K562 (cell line): ENCODE results near the gene SNRPF. TPM values are rescaled to one million over a fixed set of nuclear protein-coding genes. Genes with fewer than 3 reads are reported as not detected.

Source experiments
- ATAC-seq: fragments of 200-7000 bp; cut with Tn5 transposase; 3 replicates; pipeline ENCODE4 v1.9.1; 2020; ENCODE audit warnings: moderate library complexity
- BruUV-seq: library from RNA; stranded (reverse); fragments of 400-500 nt; replicated peaks from 2 replicates; lab custom pipeline; 2021; lab: Mats Ljungman, UMichigan
- CTCF ChIA-PET: fragments of 300-600 bp; formaldehyde crosslinking; extraction: SDS; loops from one replicate; lab custom pipeline; 2021; ENCODE audit warnings: low intra/inter-chr PET ratio; lab: Yijun Ruan, JAX
- POLR2A ChIA-PET: fragments of 300-600, 350-650 bp; sonication (Branson Sonifier 250); formaldehyde crosslinking; extraction: SDS; loops from one replicate; lab custom pipeline; 2021; ENCODE audit warnings: antibody characterized with exemption, inconsistent platforms; lab: Yijun Ruan, JAX
- DNase-seq, 4 experiments: peaks; one replicate each; pipeline versions ENCODE4 v3.0.0 to v3.0.0-alpha.2; 2011 to 2018; ENCODE audit warnings: low spot score in 3 of 4, mixed read lengths in 3 of 4; ENCODE audit errors: extremely low read depth in 1 of 4
- FAIRE-seq: peaks from 2 replicates; lab custom pipeline; 2011; peaks lifted over from hg19 to GRCh38; lab: Jason Lieb, UNC
- H2AFZ ChIP-seq: 2 replicates; pipeline ENCODE4 v1.6.0; 2011; ENCODE audit warnings: low read depth, low read length, control low read depth, inconsistent platforms
- H3K27ac ChIP-seq: fragments of 200-600 bp; 3 replicates; pipeline ENCODE4 v1.8.0; 2011; ENCODE audit warnings: low read depth, mild to moderate bottlenecking, control low read depth, inconsistent platforms, low read length, moderate library complexity, mixed read lengths; ENCODE audit errors: extremely low read depth
- H3K27me3 ChIP-seq, 2 experiments: fragments of 300-600 bp in 1 of 2; 2 replicates in 1 of 2; 3 replicates in 1 of 2; pipeline versions ENCODE4 v1.6.0 to v1.8.0; 2011; ENCODE audit warnings: inconsistent platforms in 2 of 2, low read length in 2 of 2, mild to moderate bottlenecking in 1 of 2, mixed read lengths in 1 of 2, moderate library complexity in 1 of 2; ENCODE audit not compliant: control insufficient read depth in 2 of 2, insufficient read depth in 2 of 2
- H3K36me3 ChIP-seq: fragments of 300-600 bp; 3 replicates; pipeline ENCODE4 v1.8.0; 2011; ENCODE audit warnings: mild to moderate bottlenecking, low read length, inconsistent platforms; ENCODE audit not compliant: control insufficient read depth, insufficient read depth
- H3K4me1 ChIP-seq, 2 experiments: fragments of 200-600 bp in 1 of 2; replicated peaks in 1 of 2; 2 replicates in 1 of 2; 3 replicates in 1 of 2; pipeline versions ENCODE4 v1.5.1 to v1.8.0; 2011; ENCODE audit warnings: inconsistent platforms in 2 of 2, low read length in 2 of 2, mild to moderate bottlenecking in 1 of 2, mixed read lengths in 1 of 2, moderate library complexity in 1 of 2; ENCODE audit not compliant: control insufficient read depth in 2 of 2, insufficient read depth in 2 of 2
- H3K4me2 ChIP-seq: 2 replicates; pipeline ENCODE4 v1.6.1; 2011; ENCODE audit warnings: low read length, control low read depth, inconsistent platforms, mixed read lengths; ENCODE audit not compliant: insufficient read depth
- H3K4me3 ChIP-seq: fragments of 200-600 bp; sonication (generic), shearing (Covaris generic); 2 replicates; pipeline ENCODE4 v1.5.1; 2016; ENCODE audit warnings: control low read depth, inconsistent platforms
- H3K79me2 ChIP-seq: fragments of 200-600 bp; 3 replicates; pipeline ENCODE4 v1.8.0; 2011; ENCODE audit warnings: low read length, inconsistent platforms; ENCODE audit not compliant: control insufficient read depth, insufficient read depth
- H3K9ac ChIP-seq, 2 experiments: 2 replicates each; pipeline versions ENCODE4 v1.6.0 to v1.6.1; 2011; ENCODE audit warnings: low read depth in 2 of 2, low read length in 2 of 2, control low read depth in 1 of 2, inconsistent platforms in 1 of 2, mild to moderate bottlenecking in 1 of 2, mixed read lengths in 1 of 2; ENCODE audit not compliant: insufficient read depth in 1 of 2
- H3K9me1 ChIP-seq: one replicate; pipeline ENCODE4 v1.6.0; 2011; ENCODE audit warnings: inconsistent platforms, mild to moderate bottlenecking, low read length, moderate library complexity; ENCODE audit not compliant: control insufficient read depth, insufficient read depth
- H3K9me3 ChIP-seq: replicated peaks from 2 replicates; pipeline ENCODE4 v1.5.1; 2011; ENCODE audit warnings: low read depth, low read length, inconsistent platforms; ENCODE audit not compliant: control insufficient read depth, insufficient read depth
- H4K20me1 ChIP-seq: replicated peaks from 2 replicates; pipeline ENCODE4 v1.6.1; 2011; ENCODE audit warnings: low read length, inconsistent platforms, mixed read lengths; ENCODE audit not compliant: control insufficient read depth, insufficient read depth
- CBX3 ChIP-seq, 2 experiments: IDR thresholded peaks; 1 replicate in 1 of 2; 2 replicates in 1 of 2; pipeline ENCODE4 v1.6.1; 2012; ENCODE audit warnings: inconsistent platforms in 2 of 2, low read length in 2 of 2, borderline replicate concordance in 1 of 2, control low read depth in 1 of 2
- SPI1 ChIP-seq: IDR thresholded peaks from 2 replicates; pipeline ENCODE4 v1.6.1; 2011; ENCODE audit warnings: low read depth, low read length, control low read depth, borderline replicate concordance
- ZFP1 ChIP-seq: fragments of 450-650 bp; formaldehyde crosslinking; IDR thresholded peaks from 2 replicates; pipeline ENCODE4 v1.4.0; 2020; ENCODE audit warnings: mild to moderate bottlenecking, mixed read lengths
- WGBS: fragments of 100-300 bp; shearing (Covaris generic); methylation state at CpG from one replicate; pipeline ENCODE4 v1.1.6; 2016; ENCODE audit warnings: low coverage, mixed read lengths; ENCODE audit not compliant: insufficient coverage; ENCODE audit errors: missing lambda C conversion rate; 5-methylcytosine and 5-hydroxymethylcytosine counted together
- in situ Hi-C: fragments of 300-500 bp; cut with MboI; formaldehyde crosslinking; loops from 4 replicates; pipeline ENCODE4 v1.15.0; 2018; ENCODE audit warnings: inconsistent platforms, mixed read lengths
- intact Hi-C: fragments of 100-400 bp; cut with micrococcal nuclease; formaldehyde crosslinking; loops from 2 replicates; pipeline ENCODE4 v1.14.2; 2022
- polyA plus RNA-seq, 8 experiments: library from polyadenylated mRNA; depleted of rRNA in 4 of 8; stranded (reverse) in 5 of 8; unstranded in 3 of 8; fragments of >200 nt; fragmentation: Nextera tagmentation in 2 of 8; fragmentation: Illumina TruSeq in 1 of 8; extraction: Ambion mirVana in 2 of 8; extraction: Trizol in 1 of 8; gene quantifications; 2 replicates each; pipeline versions ENCODE4 v1.2.1 to v1.2.3, GENCODE V29; 2011 to 2014; ENCODE audit warnings: inconsistent platforms in 1 of 8, missing spikeins in 1 of 8
- total RNA-seq, 7 experiments: library from RNA; depleted of rRNA in 6 of 7; stranded (reverse); fragments of >200 nt in 6 of 7; fragmentation: Illumina TruSeq in 2 of 7; extraction: Trizol in 2 of 7; gene quantifications; 2 replicates each; pipeline versions ENCODE4 v1.2.1 to v1.2.3, GENCODE V29; 2011 to 2021; ENCODE audit warnings: low replicate concordance in 1 of 7
- TF ChIP-seq, protein P1 (sequence below): fragments of 250-450 bp; sonication (Bioruptor Pico); IDR thresholded peaks from 2 replicates; pipeline ENCODE4 v1.5.0; 2021; ENCODE audit warnings: mild to moderate bottlenecking, borderline replicate concordance

Gene SNRPF
- total and polyA plus RNA-seq, 9 of the 15 experiments (the other 6 are each of a cell fraction or from before 2014, with no cell fraction given): 37.9 to 205 (median 93.6) TPM

- no TSS peak for BruUV-seq
Observed at GRCh38 chr12:95880895-95881294, 22.1 kb downstream of the SNRPF start.

More at GRCh38 chr12:95880895-95881294, 22.1 kb downstream of the SNRPF start:
- no peak for ATAC-seq
- Histone ChIP-seq H3K4me3 (no peak overlapping the region), H3K9me3 (no peaks in the 10 kb centered on the region), H3K79me2 (no peaks in the 10 kb centered on the region)
- FAIRE-seq: no peak
- TF ChIP-seq ZFP1 (no peak), SPI1 (no peak), CBX3 (IDR thresholded peaks at IDR 0.05; ENCODE audit: borderline replicate concordance in 1 of 2, low read length in 2 of 2) (no peak)
- TF ChIP-seq, protein P1, sequence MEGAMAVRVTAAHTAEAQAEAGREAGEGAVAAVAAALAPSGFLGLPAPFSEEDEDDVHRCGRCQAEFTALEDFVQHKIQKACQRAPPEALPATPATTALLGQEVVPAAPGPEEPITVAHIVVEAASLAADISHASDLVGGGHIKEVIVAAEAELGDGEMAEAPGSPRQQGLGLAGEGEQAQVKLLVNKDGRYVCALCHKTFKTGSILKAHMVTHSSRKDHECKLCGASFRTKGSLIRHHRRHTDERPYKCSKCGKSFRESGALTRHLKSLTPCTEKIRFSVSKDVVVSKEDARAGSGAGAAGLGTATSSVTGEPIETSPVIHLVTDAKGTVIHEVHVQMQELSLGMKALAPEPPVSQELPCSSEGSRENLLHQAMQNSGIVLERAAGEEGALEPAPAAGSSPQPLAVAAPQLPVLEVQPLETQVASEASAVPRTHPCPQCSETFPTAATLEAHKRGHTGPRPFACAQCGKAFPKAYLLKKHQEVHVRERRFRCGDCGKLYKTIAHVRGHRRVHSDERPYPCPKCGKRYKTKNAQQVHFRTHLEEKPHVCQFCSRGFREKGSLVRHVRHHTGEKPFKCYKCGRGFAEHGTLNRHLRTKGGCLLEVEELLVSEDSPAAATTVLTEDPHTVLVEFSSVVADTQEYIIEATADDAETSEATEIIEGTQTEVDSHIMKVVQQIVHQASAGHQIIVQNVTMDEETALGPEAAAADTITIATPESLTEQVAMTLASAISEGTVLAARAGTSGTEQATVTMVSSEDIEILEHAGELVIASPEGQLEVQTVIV: no peak
- TF ChIP-seq, all 486 proteins: peak for 0
- Histone ChIP-seq H3K27me3 (peaks cover 0 to 6% of the 10 kb centered on the region in 2 experiments; a peak in 2 of 5 replicates), H4K20me1 (no peaks in the 10 kb centered on the region), H3K4me2 (no peak overlapping the region), H2AFZ (no peak overlapping the region), H3K4me1 (peaks cover 0 to 6% of the 10 kb centered on the region in 2 experiments; a peak in 2 of 5 replicates), H3K36me3 (no peaks in the 10 kb centered on the region), H3K27ac (no peak overlapping the region), H3K9ac (no peak overlapping the region), H3K9me1 (no peaks in the 10 kb centered on the region)
- ChIA-PET POLR2A (no interaction called here), CTCF (no interaction called here)
- no peak for DNase-seq
- intact Hi-C loops: no loop called here
- 29% methylated on average over 1 of the region's 1 CpG for WGBS
- in situ Hi-C loops: no loop called here
